Duodenal mucosa (tissue), 2 donors: ENCODE data around the gene KRIT1.

Experiments
- H3K27ac ChIP-seq: one replicate; pipeline ENCODE4 v1.7.0; 2013; ENCODE audit warnings: low read depth, low read length
- H3K27me3 ChIP-seq, 2 donors: one replicate each; pipeline ENCODE4 v1.7.0; 2013; ENCODE audit warnings: low read length in 2 of 2, control low read depth in 1 of 2; ENCODE audit not compliant: insufficient read depth in 2 of 2, control insufficient read depth in 1 of 2
- H3K36me3 ChIP-seq, 2 donors: one replicate each; pipeline ENCODE4 v1.7.0; 2013; ENCODE audit warnings: low read length in 2 of 2, control low read depth in 1 of 2; ENCODE audit not compliant: insufficient read depth in 2 of 2, control insufficient read depth in 1 of 2
- H3K4me1 ChIP-seq, 2 donors: one replicate each; pipeline ENCODE4 v1.7.0; 2013; ENCODE audit warnings: low read length in 2 of 2, control low read depth in 1 of 2; ENCODE audit not compliant: insufficient read depth in 2 of 2, control insufficient read depth in 1 of 2
- H3K4me3 ChIP-seq, 2 donors: one replicate each; pipeline ENCODE4 v1.7.0; 2013; ENCODE audit warnings: low read length in 2 of 2, low read depth in 1 of 2
- H3K9ac ChIP-seq, 2 donors: one replicate each; pipeline ENCODE4 v1.7.0; 2013; ENCODE audit warnings: low read length in 2 of 2, low read depth in 1 of 2
- H3K9me3 ChIP-seq, 2 donors: one replicate each; pipeline ENCODE4 v1.7.0; 2013; ENCODE audit warnings: low read length in 2 of 2, control low read depth in 1 of 2; ENCODE audit not compliant: control insufficient read depth in 1 of 2

KRIT1 gene

GRCh38 chr7:92158660-92159575 is 86.8 kb downstream of the KRIT1 start:
- no peak overlapping the region for H3K9ac ChIP-seq
- no peaks in the 10 kb centered on the region for H3K27me3 ChIP-seq
- no peak overlapping the region for H3K4me3 ChIP-seq
- H3K9me3 ChIP-seq, result no peaks in the 10 kb centered on the region
- H3K36me3 ChIP-seq, result no peaks in the 10 kb centered on the region
- no peaks in the 10 kb centered on the region for H3K4me1 ChIP-seq
- no peak overlapping the region for H3K27ac ChIP-seq

- Histone ChIP-seq H3K36me3 (no peaks in the 10 kb centered on the region), H3K4me1 (no peaks in the 10 kb centered on the region), H3K9me3 (no peaks in the 10 kb centered on the region), H3K4me3 (no peak overlapping the region), H3K27me3 (no peaks in the 10 kb centered on the region), H3K27ac (no peak overlapping the region), H3K9ac (no peak overlapping the region)
Observed at GRCh38 chr7:92156990-92157389, 88.7 kb downstream of the KRIT1 start.

- Histone ChIP-seq H3K27ac (no peak overlapping the region), H3K27me3 (no peaks in the 10 kb centered on the region), H3K9me3 (no peaks in the 10 kb centered on the region), H3K4me1 (no peaks in the 10 kb centered on the region), H3K4me3 (no peak overlapping the region), H3K9ac (no peak overlapping the region), H3K36me3 (no peaks in the 10 kb centered on the region)
Observed at GRCh38 chr7:92155108-92155739, 90.5 kb downstream of the KRIT1 start.

- no peaks in the 10 kb centered on the region for H3K27me3 ChIP-seq
- no peak overlapping the region for H3K9ac ChIP-seq
- no peaks in the 10 kb centered on the region for H3K4me1 ChIP-seq
- no peak overlapping the region for H3K27ac ChIP-seq
- H3K9me3 ChIP-seq, result no peaks in the 10 kb centered on the region
- no peaks in the 10 kb centered on the region for H3K36me3 ChIP-seq
- no peak overlapping the region for H3K4me3 ChIP-seq
Observed at GRCh38 chr7:92150450-92151017, 95.2 kb downstream of the KRIT1 start.

GRCh38 chr7:92149736-92150239 is 95.9 kb downstream of the KRIT1 start:
- Histone ChIP-seq H3K9me3 (no peaks in the 10 kb centered on the region), H3K27me3 (no peaks in the 10 kb centered on the region), H3K4me1 (no peaks in the 10 kb centered on the region), H3K9ac (no peak overlapping the region), H3K27ac (no peak overlapping the region), H3K36me3 (no peaks in the 10 kb centered on the region), H3K4me3 (no peak overlapping the region)
